ENCODE results near the gene PPP2R5E. TPM values are rescaled to one million over a fixed set of nuclear protein-coding genes. Genes with fewer than 3 reads are reported as not detected.
A peak's percentile ranks its signal among the peaks of the same experiment; 100 is the strongest.

Gene PPP2R5E
- total and polyA plus RNA-seq, 9 donors = 14.2 to 25.5 (median 20.1) TPM

- Histone ChIP-seq H3K27ac (ENCODE audit: low read length) (no peak overlapping the region), H3K9me3 (replicated peaks; ENCODE audit: control insufficient read depth, low read depth, low read length) (no peaks in the 10 kb centered on the region), H3K4me3 (ENCODE audit: low read length) (no peak overlapping the region), H3K27me3 (ENCODE audit: control insufficient read depth, insufficient read depth, low read length) (no peaks in the 10 kb centered on the region), H3K4me1 (ENCODE audit: control insufficient read depth, insufficient read depth, low read length) (no peaks in the 10 kb centered on the region), H3K36me3 (ENCODE audit: control insufficient read depth, insufficient read depth, low read length) (no peaks in the 10 kb centered on the region)
- 64% methylated on average over 2 of the region's 3 CpGs for WGBS (ENCODE audit: insufficient coverage)
- DNase-seq = no peak
Observed at GRCh38 chr14:63421919-63422318, 121.3 kb downstream of the PPP2R5E start.

- no peaks in the 10 kb centered on the region for H3K27me3 ChIP-seq (ENCODE audit: control insufficient read depth, insufficient read depth, low read length)
- H3K36me3 ChIP-seq (ENCODE audit: control insufficient read depth, insufficient read depth, low read length) = no peaks in the 10 kb centered on the region
- H3K27ac ChIP-seq (ENCODE audit: low read length) = no peak overlapping the region
- no peaks in the 10 kb centered on the region for H3K4me1 ChIP-seq (ENCODE audit: control insufficient read depth, insufficient read depth, low read length)
- DNase-seq = peak; percentile 33
- H3K4me3 ChIP-seq (ENCODE audit: low read length) = no peak overlapping the region
- no peaks in the 10 kb centered on the region for H3K9me3 ChIP-seq (replicated peaks; ENCODE audit: control insufficient read depth, low read depth, low read length)
- WGBS (ENCODE audit: insufficient coverage) = no CpG with 5 or more reads among the region's 2 CpGs
Observed at GRCh38 chr14:63421226-63421625, 122.0 kb downstream of the PPP2R5E start.

- Histone ChIP-seq H3K27ac (ENCODE audit: low read length) (no peak overlapping the region), H3K4me1 (ENCODE audit: control insufficient read depth, insufficient read depth, low read length) (no peaks in the 10 kb centered on the region), H3K4me3 (ENCODE audit: low read length) (no peak overlapping the region), H3K27me3 (ENCODE audit: control insufficient read depth, insufficient read depth, low read length) (no peaks in the 10 kb centered on the region), H3K9me3 (replicated peaks; ENCODE audit: control insufficient read depth, low read depth, low read length) (no peaks in the 10 kb centered on the region), H3K36me3 (ENCODE audit: control insufficient read depth, insufficient read depth, low read length) (peaks cover 5% of the 10 kb centered on the region)
- WGBS (ENCODE audit: insufficient coverage) = 82% methylated on average over 2 of the region's 3 CpGs
- no peak for DNase-seq
Observed at GRCh38 chr14:63418020-63418419, 125.2 kb downstream of the PPP2R5E start.

- H3K27ac ChIP-seq (ENCODE audit: low read length) = no peak overlapping the region
- DNase-seq = no peak
- H3K27me3 ChIP-seq (ENCODE audit: control insufficient read depth, insufficient read depth, low read length) = no peaks in the 10 kb centered on the region
- WGBS (ENCODE audit: insufficient coverage) = no CpG with 5 or more reads among the region's 1 CpG
- no peak overlapping the region for H3K4me3 ChIP-seq (ENCODE audit: low read length)
- no peaks in the 10 kb centered on the region for H3K4me1 ChIP-seq (ENCODE audit: control insufficient read depth, insufficient read depth, low read length)
- no peaks in the 10 kb centered on the region for H3K9me3 ChIP-seq (replicated peaks; ENCODE audit: control insufficient read depth, low read depth, low read length)
- H3K36me3 ChIP-seq (ENCODE audit: control insufficient read depth, insufficient read depth, low read length) = peaks cover 14% of the 10 kb centered on the region
Observed at GRCh38 chr14:63413009-63413408, 130.2 kb downstream of the PPP2R5E start.

GRCh38 chr14:63406333-63406732, 136.8 kb downstream of the PPP2R5E start:
- DNase-seq = no peak
- H3K9me3 ChIP-seq (replicated peaks; ENCODE audit: control insufficient read depth, low read depth, low read length) = no peaks in the 10 kb centered on the region
- H3K36me3 ChIP-seq (ENCODE audit: control insufficient read depth, insufficient read depth, low read length) = peaks cover 3% of the 10 kb centered on the region
- WGBS (ENCODE audit: insufficient coverage) = 93% methylated on average over 8 of the region's 9 CpGs
- H3K4me1 ChIP-seq (ENCODE audit: control insufficient read depth, insufficient read depth, low read length) = no peaks in the 10 kb centered on the region
- H3K27me3 ChIP-seq (ENCODE audit: control insufficient read depth, insufficient read depth, low read length) = no peaks in the 10 kb centered on the region
- no peak overlapping the region for H3K4me3 ChIP-seq (ENCODE audit: low read length)
- H3K27ac ChIP-seq (ENCODE audit: low read length) = no peak overlapping the region

GRCh38 chr14:63405715-63406114, 137.5 kb downstream of the PPP2R5E start:
- Histone ChIP-seq H3K4me1 (ENCODE audit: control insufficient read depth, insufficient read depth, low read length) (no peaks in the 10 kb centered on the region), H3K4me3 (ENCODE audit: low read length) (no peak overlapping the region), H3K27me3 (ENCODE audit: control insufficient read depth, insufficient read depth, low read length) (no peaks in the 10 kb centered on the region), H3K36me3 (ENCODE audit: control insufficient read depth, insufficient read depth, low read length) (peaks cover 3% of the 10 kb centered on the region), H3K9me3 (replicated peaks; ENCODE audit: control insufficient read depth, low read depth, low read length) (no peaks in the 10 kb centered on the region), H3K27ac (ENCODE audit: low read length) (no peak overlapping the region)
- no peak for DNase-seq

GRCh38 chr14:63404906-63405305, 138.3 kb downstream of the PPP2R5E start:
- Histone ChIP-seq H3K27me3 (ENCODE audit: control insufficient read depth, insufficient read depth, low read length) (no peaks in the 10 kb centered on the region), H3K27ac (ENCODE audit: low read length) (no peak overlapping the region), H3K9me3 (replicated peaks; ENCODE audit: control insufficient read depth, low read depth, low read length) (no peaks in the 10 kb centered on the region), H3K4me1 (ENCODE audit: control insufficient read depth, insufficient read depth, low read length) (no peaks in the 10 kb centered on the region), H3K4me3 (ENCODE audit: low read length) (no peak overlapping the region), H3K36me3 (ENCODE audit: control insufficient read depth, insufficient read depth, low read length) (peaks cover 7% of the 10 kb centered on the region)
- DNase-seq = no peak
- WGBS (ENCODE audit: insufficient coverage) = no CpG with 5 or more reads among the region's 2 CpGs

- H3K4me1 ChIP-seq (ENCODE audit: control insufficient read depth, insufficient read depth, low read length) = no peaks in the 10 kb centered on the region
- H3K36me3 ChIP-seq (ENCODE audit: control insufficient read depth, insufficient read depth, low read length) = peaks cover 3% of the 10 kb centered on the region
- no peaks in the 10 kb centered on the region for H3K9me3 ChIP-seq (replicated peaks; ENCODE audit: control insufficient read depth, low read depth, low read length)
- no peak overlapping the region for H3K4me3 ChIP-seq (ENCODE audit: low read length)
- no peak overlapping the region for H3K27ac ChIP-seq (ENCODE audit: low read length)
- H3K27me3 ChIP-seq (ENCODE audit: control insufficient read depth, insufficient read depth, low read length) = no peaks in the 10 kb centered on the region
- DNase-seq = peak; percentile 77
- WGBS (ENCODE audit: insufficient coverage) = no CpG with 5 or more reads among the region's 2 CpGs
Observed at GRCh38 chr14:63401646-63402045, 141.5 kb downstream of the PPP2R5E start.

- Histone ChIP-seq H3K36me3 (ENCODE audit: control insufficient read depth, insufficient read depth, low read length) (peaks cover 6% of the 10 kb centered on the region), H3K4me3 (ENCODE audit: low read length) (no peak overlapping the region), H3K27me3 (ENCODE audit: control insufficient read depth, insufficient read depth, low read length) (no peaks in the 10 kb centered on the region), H3K9me3 (replicated peaks; ENCODE audit: control insufficient read depth, low read depth, low read length) (no peaks in the 10 kb centered on the region), H3K4me1 (ENCODE audit: control insufficient read depth, insufficient read depth, low read length) (no peaks in the 10 kb centered on the region), H3K27ac (ENCODE audit: low read length) (no peak overlapping the region)
- WGBS (ENCODE audit: insufficient coverage) = no CpG with 5 or more reads among the region's 3 CpGs
- no peak for DNase-seq
Observed at GRCh38 chr14:63398952-63399351, 144.2 kb downstream of the PPP2R5E start.

- no CpG with 5 or more reads among the region's 1 CpG for WGBS (ENCODE audit: insufficient coverage)
- no peak for DNase-seq
- no peaks in the 10 kb centered on the region for H3K4me1 ChIP-seq (ENCODE audit: control insufficient read depth, insufficient read depth, low read length)
- peaks cover 11% of the 10 kb centered on the region for H3K36me3 ChIP-seq (ENCODE audit: control insufficient read depth, insufficient read depth, low read length)
- H3K9me3 ChIP-seq (replicated peaks; ENCODE audit: control insufficient read depth, low read depth, low read length) = no peaks in the 10 kb centered on the region
- H3K27ac ChIP-seq (ENCODE audit: low read length) = no peak overlapping the region
- H3K27me3 ChIP-seq (ENCODE audit: control insufficient read depth, insufficient read depth, low read length) = no peaks in the 10 kb centered on the region
- H3K4me3 ChIP-seq (ENCODE audit: low read length) = no peak overlapping the region
Observed at GRCh38 chr14:63394841-63395240, 148.3 kb downstream of the PPP2R5E start.

GRCh38 chr14:63394432-63394831, 148.7 kb downstream of the PPP2R5E start:
- no peaks in the 10 kb centered on the region for H3K4me1 ChIP-seq (ENCODE audit: control insufficient read depth, insufficient read depth, low read length)
- peaks cover 11% of the 10 kb centered on the region for H3K36me3 ChIP-seq (ENCODE audit: control insufficient read depth, insufficient read depth, low read length)
- WGBS (ENCODE audit: insufficient coverage) = no CpG with 5 or more reads among the region's 2 CpGs
- H3K9me3 ChIP-seq (replicated peaks; ENCODE audit: control insufficient read depth, low read depth, low read length) = no peaks in the 10 kb centered on the region
- H3K27me3 ChIP-seq (ENCODE audit: control insufficient read depth, insufficient read depth, low read length) = no peaks in the 10 kb centered on the region
- DNase-seq = peak; percentile 26
- H3K27ac ChIP-seq (ENCODE audit: low read length) = no peak overlapping the region
- no peak overlapping the region for H3K4me3 ChIP-seq (ENCODE audit: low read length)
